Transverse colon (tissue), 4 donors: ENCODE results near the gene FBXO46. TPM values are rescaled to one million over a fixed set of nuclear protein-coding genes. Genes with fewer than 3 reads are reported as not detected.

Source experiments
- DNase-seq: peaks from one replicate; pipeline ENCODE4 v3.0.0-alpha.2; 2019
- H3K27ac ChIP-seq, 4 donors: fragments of 200-600 bp; sonication (generic); 2 replicates each; pipeline ENCODE4 v1.5.1; 2016 to 2018; ENCODE audit warnings: inconsistent platforms in 4 of 4
- H3K27me3 ChIP-seq: fragments of 200-600 bp; sonication (generic); 2 replicates; pipeline ENCODE4 v1.5.1; 2017; ENCODE audit warnings: inconsistent platforms
- H3K36me3 ChIP-seq, 4 donors: fragments of 200-600 bp; sonication (generic); 2 replicates each; pipeline ENCODE4 v1.5.1; 2017 to 2019; ENCODE audit warnings: inconsistent platforms in 4 of 4
- H3K4me1 ChIP-seq, 4 donors: fragments of 200-600 bp; sonication (generic); 2 replicates each; pipeline ENCODE4 v1.5.1; 2017 to 2020; ENCODE audit warnings: inconsistent platforms in 4 of 4
- H3K4me3 ChIP-seq, 4 donors: fragments of 200-600 bp; sonication (generic); 1 replicate in 1 of 4; 2 replicates in 3 of 4; pipeline versions ENCODE4 v1.5.1 to v1.6.1; 2017 to 2019; ENCODE audit warnings: inconsistent platforms in 4 of 4
- H3K9me3 ChIP-seq, 2 donors: fragments of 200-600 bp; sonication (generic); 2 replicates each; pipeline ENCODE4 v1.5.1; 2017 to 2019; ENCODE audit warnings: inconsistent platforms in 2 of 2
- CTCF ChIP-seq, 5 experiments: fragments of 200-600 bp in 3 of 5; fragments of 450-650 bp in 2 of 5; sonication (generic) in 3 of 5; IDR thresholded peaks; 1 replicate in 2 of 5; 2 replicates in 3 of 5; pipeline ENCODE4 v1.5.1; 2016 to 2017; ENCODE audit warnings: antibody characterized with exemption in 5 of 5, inconsistent platforms in 3 of 5, mild to moderate bottlenecking in 2 of 5, moderate library complexity in 1 of 5
- EP300 ChIP-seq: sonication (generic); formaldehyde crosslinking; IDR thresholded peaks from one replicate; pipeline ENCODE4 v1.6.1; 2017; ENCODE audit warnings: antibody characterized with exemption, low read depth
- POLR2A ChIP-seq: fragments of 450-650 bp; IDR thresholded peaks from one replicate; pipeline ENCODE4 v1.6.1; 2016; ENCODE audit warnings: antibody characterized with exemption, mild to moderate bottlenecking, moderate library complexity
- POLR2AphosphoS5 ChIP-seq, 3 donors: sonication (generic); formaldehyde crosslinking; IDR thresholded peaks; one replicate each; pipeline ENCODE4 v1.6.1; 2016; ENCODE audit warnings: antibody characterized with exemption in 3 of 3
- WGBS, 2 donors: methylation state at CpG; one replicate each; pipeline ENCODE4 v1.1.5; 2018; ENCODE audit warnings: low coverage in 1 of 2; 5-methylcytosine and 5-hydroxymethylcytosine counted together
- in situ Hi-C, 4 donors: fragments of 200-750 bp; cut with MboI; loops; one replicate each; pipeline versions ENCODE4 v1.15.0 to v1.15.1; 2017; ENCODE audit warnings: low sequenced_read_pairs in 3 of 4, low pct_ligation_motif_present in 1 of 4, low pct_unique_long_range_greater_than_20kb in 1 of 4
- intact Hi-C: fragments of 100-400 bp; cut with DNase I; formaldehyde crosslinking; loops from one replicate; pipeline ENCODE4 v1.15.1; 2023; ENCODE audit warnings: low total_unique reads
- total RNA-seq, 4 donors: library from RNA; depleted of rRNA; stranded (reverse); fragments of >200 nt; gene quantifications; one replicate each; pipeline ENCODE4 v1.1.0, GENCODE V29; 2016

FBXO46 gene
- total RNA-seq, 4 donors from 2014 or later: 14.1 to 40.8 (median 19.6) TPM

DNA sequence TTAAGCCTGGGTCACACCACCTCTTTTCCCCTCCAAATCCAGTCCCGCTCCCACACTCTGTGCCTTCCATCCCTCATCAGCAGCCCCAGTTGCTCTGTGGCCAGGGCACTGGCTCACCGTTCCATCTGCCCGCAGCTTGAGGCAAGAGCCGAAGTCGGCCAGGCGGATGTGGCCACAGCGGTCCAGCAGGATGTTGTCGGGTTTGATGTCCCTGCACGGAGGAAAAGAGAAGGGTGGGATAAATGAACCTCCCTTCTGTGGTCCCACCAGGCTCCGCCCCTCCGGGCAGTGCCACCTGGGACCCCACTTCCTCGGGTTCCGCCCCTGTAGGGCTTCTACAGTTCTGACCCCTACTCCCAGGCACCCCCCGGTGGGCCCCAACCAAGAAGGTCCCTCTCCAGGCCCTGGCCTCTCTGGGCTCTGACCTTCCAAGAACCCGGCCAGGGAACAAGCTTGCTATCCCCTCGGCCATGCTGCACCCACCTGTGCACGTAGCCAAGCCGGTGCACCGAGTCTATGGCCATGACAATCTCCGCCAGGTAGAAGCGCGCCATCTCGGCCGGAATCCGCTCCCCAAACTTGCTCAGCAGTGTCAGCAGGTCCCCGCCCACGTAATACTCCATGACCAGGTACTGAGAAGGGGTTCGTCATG is 47.4 kb upstream of the FBXO46 start:
- in situ Hi-C loops: no loop called here
- Histone ChIP-seq H3K27me3 (no peaks in the 10 kb centered on the region), H3K4me1 (peaks cover 5 to 43% (median 33%) of the 10 kb centered on the region in 4 donors), H3K36me3 (no peaks in the 10 kb centered on the region), H3K27ac (no peak overlapping the region), H3K4me3 (no peak overlapping the region), H3K9me3 (no peaks in the 10 kb centered on the region)
- no peak for DNase-seq
- 93% methylated on average over 28 of the region's 28 CpGs; no CpG with 5 or more reads in 1 of the 2 donors for WGBS, 2 donors
- TF ChIP-seq CTCF (IDR thresholded peaks at IDR 0.05): no peak
- intact Hi-C loops: no loop called here

DNA sequence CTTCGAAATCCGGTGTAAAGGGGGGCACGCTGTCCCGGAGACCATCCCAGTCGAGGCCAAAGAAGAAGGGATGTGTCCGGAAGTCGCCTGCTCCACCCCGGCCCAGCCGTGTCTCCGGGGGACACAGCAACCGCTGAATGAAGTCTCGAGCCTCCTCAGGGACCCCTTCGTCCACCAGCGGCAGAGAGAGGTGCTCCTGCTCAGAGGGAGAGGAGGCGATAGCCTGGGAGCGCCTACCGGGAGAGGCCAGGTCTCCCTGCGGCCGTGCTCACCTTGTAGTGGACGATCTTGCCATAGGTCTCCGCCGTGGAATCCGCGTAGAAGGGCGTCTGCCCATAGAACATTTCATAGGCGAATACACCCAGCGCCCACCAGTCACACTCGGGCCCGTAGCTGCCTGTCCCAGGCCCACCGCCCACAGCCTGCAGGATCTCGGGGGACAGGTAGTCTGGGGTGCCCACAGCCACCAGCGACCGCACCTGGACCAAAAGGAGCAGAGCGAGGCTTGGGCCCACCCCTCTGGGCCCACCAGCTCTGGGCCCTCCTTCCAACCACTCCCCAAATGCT is 46.8 kb upstream of the FBXO46 start:
- Histone ChIP-seq H3K36me3 (no peaks in the 10 kb centered on the region), H3K27ac (no peak overlapping the region), H3K4me1 (peaks cover 5 to 43% (median 35%) of the 10 kb centered on the region in 4 donors), H3K4me3 (no peak overlapping the region), H3K27me3 (no peaks in the 10 kb centered on the region), H3K9me3 (no peaks in the 10 kb centered on the region)
- in situ Hi-C loops: no loop called here
- intact Hi-C loops: no loop called here
- WGBS, 2 donors: 93 to 100% methylated on average over 1 to 34 of the region's 34 CpGs
- TF ChIP-seq POLR2A: no peak
- TF ChIP-seq POLR2AphosphoS5 (IDR thresholded peaks at IDR 0.05): no peak
- TF ChIP-seq EP300: no peak
- TF ChIP-seq CTCF (IDR thresholded peaks at IDR 0.05): no peak
- DNase-seq: no peak

DNA sequence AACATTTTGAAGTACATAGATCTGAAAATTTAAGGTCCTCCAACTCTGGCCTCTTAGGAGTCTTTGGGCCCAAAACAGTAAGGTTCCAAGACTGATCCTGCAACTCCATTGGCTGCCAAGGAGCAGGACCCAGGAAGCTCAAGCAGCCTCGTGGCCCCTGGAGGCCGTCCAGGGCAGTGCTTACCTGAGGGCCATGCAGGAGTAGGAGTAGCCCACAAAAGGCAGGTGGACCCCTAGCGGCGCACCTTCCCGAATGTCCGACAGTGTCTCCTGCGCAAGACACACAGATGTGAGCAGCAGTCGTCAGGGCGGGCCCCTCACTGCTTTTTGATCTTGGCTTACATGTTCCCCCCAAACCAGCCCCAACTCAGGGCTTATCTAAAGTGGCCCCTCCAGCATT is 44.1 kb upstream of the FBXO46 start:
- Histone ChIP-seq H3K27ac (peak overlapping the region in 3 of 4 donors; percentile 18 to 34 (median 29)), H3K4me1 (peaks cover 5 to 32% (median 27%) of the 10 kb centered on the region in 4 donors), H3K36me3 (no peaks in the 10 kb centered on the region), H3K27me3 (no peaks in the 10 kb centered on the region), H3K4me3 (no peak overlapping the region), H3K9me3 (no peaks in the 10 kb centered on the region)
- WGBS, 2 donors: 62% methylated on average over 9 of the region's 9 CpGs; no CpG with 5 or more reads in 1 of the 2 donors
- intact Hi-C loops (no loop called here), in situ Hi-C loops (no loop called here)
- no peak for TF ChIP-seq EP300
- TF ChIP-seq POLR2A: no peak
- peak; percentile 10 to 63 (median 40) for TF ChIP-seq CTCF (IDR thresholded peaks at IDR 0.05)
- TF ChIP-seq POLR2AphosphoS5 (IDR thresholded peaks at IDR 0.05): no peak
- peak; percentile 59 for DNase-seq

DNA sequence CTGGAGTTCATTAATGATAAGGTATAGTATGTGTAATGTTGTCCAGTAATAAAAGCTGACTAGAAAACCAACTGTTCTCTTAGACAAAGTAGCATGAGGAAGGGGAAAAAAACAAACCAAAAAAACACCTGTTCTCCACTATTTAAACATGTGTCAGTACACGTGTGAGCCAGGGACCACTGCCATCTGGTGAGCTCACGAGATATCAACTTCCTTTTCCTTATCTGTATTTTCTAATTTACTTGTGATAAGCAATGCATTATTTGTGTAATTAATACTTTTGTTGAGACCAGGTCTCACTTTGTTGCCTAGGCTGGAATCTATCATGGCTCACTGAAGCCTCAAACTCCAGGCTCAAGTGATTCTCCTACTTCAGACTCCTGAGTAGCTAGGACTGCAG is 42.7 kb upstream of the FBXO46 start:
- H3K27me3 ChIP-seq: no peaks in the 10 kb centered on the region
- H3K36me3 ChIP-seq: no peaks in the 10 kb centered on the region
- TF ChIP-seq POLR2A: no peak
- no peak for TF ChIP-seq CTCF (IDR thresholded peaks at IDR 0.05)
- peak overlapping the region in 1 of 4 donors; percentile 98 for H3K27ac ChIP-seq
- in situ Hi-C loops: no loop called here
- H3K4me3 ChIP-seq: no peak overlapping the region
- H3K4me1 ChIP-seq: peaks cover 0 to 21% (median 15%) of the 10 kb centered on the region in 4 donors
- no peaks in the 10 kb centered on the region for H3K9me3 ChIP-seq
- intact Hi-C loops: no loop called here
- 21 to 24% methylated on average over 2 of the region's 2 CpGs for WGBS, 2 donors
- no peak for DNase-seq
